CD4-positive, alpha-beta T cell treated with Interleukin-17A for 1 hour (primary cell): Measurements from ENCODE around the gene WDR93.

Experiments used
- DNase-seq: peaks from one replicate; pipeline ENCODE4 v3.0.0-alpha.2; 2020

WDR93 gene

DNA sequence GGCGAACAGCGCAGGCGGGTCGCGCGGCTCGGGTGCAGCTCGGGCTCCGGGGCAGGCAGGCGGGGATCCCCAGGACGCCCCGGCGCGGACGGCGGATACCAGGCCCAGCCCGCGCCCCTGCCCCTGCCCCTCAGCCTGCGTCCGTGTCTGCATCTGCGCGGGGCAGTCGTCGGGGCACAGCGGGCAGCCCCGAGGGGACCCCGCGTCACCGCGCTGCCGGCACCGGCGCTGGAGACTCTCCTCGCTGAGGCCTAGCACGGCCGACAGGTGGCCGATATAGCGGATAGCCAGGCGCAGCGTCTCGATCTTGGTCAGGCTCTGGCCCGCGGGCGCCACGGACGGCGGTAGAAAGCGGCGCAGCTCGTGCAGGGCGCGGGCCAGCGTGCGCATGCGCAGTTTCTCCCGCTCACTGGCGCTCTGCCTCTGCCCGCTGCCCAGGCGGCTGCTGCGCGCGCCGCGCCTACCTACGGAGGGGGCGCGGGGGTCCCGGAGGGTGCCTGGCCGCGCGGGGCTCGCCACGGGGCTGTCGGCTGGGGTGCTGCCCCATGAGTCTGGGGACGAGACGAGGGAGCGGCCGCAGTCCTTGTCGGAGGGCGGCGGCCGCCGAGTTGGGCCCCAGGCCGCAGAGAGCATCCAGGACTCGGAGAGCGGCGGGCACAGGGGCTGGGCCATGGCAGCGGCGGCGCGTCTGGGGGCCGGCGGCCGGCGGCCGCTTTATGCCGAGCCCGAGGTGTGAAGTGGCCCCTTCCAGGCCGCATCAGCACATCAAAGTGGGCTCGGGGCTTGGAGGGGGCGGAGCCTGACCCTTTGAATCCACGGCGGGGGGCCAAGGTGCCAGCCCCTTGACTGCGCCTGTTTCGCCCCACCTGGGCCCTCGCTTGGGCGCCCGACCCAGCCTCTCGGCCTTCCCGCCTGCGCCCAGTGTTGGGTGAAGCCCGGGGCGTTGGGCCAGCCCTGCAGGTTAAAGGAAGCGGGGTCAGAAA, 60.2 kb downstream of the WDR93 start, which contains the start of gene MESP1:
Gene MESP1 (minus strand): TSS at position 690 of the 983 bp plus-strand sequence. CDS start 18 bp downstream, at position 672.
- peak; percentile 89 for DNase-seq

DNA sequence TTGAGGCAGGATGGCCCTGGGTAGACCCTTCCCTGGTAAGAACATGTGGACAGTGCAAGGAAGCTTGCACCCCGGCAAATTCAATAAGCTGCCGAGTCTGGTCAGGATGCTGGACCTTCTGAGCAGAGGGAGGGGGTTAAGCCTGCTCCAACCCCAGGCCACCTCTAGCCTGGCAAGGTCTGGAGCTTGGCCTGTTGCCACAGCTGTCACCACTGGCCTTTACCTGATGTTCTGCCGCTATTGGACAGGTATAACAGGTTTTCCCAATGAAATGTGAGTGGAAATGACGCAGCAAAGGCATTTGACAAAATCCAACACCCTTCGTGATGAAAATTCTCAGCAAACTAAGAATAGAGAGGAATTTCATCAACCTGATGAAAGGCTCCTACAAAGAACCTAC, 61.1 kb downstream of the WDR93 start:
- DNase-seq: no peak

DNA sequence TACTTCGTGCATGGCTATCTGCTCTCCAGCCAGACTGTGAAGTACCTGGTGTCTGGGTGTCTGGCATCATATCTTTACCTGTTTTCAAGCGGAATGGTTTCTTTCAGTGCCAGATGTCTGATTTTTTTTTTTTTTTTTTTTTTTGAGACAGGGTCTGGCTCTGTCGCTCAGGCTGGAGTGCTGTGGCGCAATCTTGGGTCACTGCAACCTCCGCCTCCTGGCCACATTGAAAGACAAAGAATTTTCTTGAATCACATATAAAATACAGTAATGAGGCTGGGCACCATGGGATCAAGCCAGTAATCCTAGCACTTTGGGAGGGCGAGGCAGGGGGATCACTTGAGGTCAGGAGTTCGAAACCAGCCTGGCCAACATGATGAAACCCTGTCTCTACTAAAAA, 63.2 kb downstream of the WDR93 start:
- DNase-seq: no peak

DNA sequence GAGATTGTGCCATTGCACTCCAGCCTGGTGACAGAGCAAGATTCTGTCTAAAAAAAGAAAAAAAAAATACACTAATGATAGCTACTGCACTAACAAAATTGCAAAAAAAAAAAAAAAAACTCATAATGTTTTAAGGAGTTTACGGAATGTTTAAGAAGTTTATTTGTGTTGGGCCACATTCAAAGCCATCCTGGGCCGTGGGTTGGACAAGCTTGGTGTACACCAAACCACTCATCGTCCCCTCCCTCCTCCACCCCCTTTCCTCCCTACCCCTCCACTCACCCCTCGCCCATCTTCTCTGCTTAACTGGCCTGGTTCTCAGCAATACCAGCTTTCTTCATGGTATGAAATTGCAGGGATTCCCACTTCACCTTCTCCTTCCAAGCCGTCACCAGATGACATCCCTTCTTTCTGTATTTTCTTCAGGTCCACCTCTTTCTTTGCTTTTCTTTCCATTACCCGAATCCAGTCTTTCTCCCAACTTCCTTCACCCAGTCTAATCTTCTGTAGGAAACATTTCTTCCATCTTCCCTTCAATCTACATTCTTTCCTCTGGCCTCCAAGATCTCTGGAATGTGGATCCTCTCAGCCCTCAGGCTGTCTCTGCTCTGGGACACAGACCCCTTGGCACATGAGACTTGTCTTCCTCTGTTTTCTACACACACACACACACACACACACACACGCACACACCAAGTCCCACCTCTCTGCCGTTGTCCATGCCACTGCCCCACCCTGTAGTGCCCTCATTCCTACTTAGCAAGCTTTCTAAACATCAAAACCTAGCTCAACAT, 63.9 kb downstream of the WDR93 start:
- DNase-seq: no peak

DNA sequence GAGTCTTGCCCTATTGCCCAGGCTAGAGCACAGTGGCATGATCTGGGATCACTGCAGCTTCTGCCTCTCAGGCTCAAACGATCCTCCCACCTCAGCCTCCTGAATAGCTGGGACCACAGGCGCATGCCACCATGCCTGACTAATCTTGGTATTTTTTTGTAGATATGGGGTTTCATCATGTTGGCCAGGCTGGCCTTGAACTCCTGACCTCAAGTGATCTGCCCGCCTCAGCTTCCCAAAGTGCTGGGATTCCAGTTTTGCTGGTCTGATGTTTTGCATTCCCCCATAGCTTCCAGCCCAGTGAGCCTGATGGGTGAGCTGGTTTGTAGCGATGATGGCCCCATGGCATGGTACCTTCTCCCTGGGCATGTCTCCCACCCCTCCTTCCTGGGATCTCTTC, 65.1 kb downstream of the WDR93 start:
- DNase-seq: no peak

DNA sequence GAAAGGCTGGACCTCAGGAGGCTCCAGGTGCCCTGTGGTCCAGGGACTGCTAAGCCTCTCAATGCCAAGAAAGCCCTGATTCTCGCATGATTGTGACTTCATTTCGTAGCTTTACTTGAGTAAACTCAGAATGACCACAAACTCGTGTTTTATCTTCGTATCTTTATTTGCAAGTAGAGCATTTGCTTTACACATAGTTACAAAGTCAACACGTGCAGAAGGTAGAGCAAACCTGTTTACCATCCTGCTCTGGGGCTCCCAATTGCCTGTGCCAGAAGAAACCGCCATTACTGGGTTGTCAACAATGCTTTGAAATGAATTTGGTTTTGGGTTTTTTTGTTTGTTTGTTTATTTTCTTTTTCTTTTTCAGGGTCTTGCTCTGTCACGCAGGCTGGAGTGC, 66.3 kb downstream of the WDR93 start:
- no peak for DNase-seq

DNA sequence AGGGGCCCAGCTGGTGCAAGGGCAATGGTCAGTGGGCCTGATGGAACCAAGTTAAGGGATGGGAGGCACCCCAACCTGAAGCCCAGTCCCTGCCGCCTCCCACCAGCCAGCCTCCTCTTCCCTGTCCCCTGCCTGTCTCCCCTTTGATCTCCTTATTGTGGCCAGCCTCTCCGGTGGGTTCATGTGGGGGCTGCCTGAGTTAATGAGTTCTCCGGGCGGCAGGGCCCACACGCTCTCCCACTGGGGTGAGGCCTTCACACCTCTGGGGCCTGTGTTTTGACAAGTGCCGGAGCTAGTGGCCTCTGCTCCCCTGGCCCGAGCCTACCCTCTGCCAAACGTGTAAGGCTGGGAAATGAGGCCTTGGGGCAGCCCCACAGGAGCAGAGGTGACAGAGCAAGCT, 67.7 kb downstream of the WDR93 start:
- no peak for DNase-seq

DNA sequence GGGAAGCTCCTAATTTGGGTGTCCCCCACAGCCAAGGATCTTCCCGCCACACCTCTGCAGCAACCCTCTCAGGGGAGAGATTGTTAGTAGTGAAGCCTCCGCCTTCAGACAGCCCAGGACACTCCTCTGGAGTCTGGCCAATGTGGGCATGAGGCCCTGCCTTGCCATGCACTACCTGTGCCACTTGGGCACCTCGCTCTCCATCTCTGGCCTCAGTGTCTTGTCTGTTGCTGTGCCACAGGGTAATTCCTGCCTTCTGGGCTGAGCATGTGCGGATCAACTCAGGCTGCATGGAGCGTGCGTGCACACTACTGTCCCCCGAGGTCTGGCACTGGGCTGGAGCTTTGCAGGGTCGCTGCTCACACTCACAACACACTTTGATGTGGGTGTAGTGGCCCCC, 68.4 kb downstream of the WDR93 start:
- DNase-seq: no peak

DNA sequence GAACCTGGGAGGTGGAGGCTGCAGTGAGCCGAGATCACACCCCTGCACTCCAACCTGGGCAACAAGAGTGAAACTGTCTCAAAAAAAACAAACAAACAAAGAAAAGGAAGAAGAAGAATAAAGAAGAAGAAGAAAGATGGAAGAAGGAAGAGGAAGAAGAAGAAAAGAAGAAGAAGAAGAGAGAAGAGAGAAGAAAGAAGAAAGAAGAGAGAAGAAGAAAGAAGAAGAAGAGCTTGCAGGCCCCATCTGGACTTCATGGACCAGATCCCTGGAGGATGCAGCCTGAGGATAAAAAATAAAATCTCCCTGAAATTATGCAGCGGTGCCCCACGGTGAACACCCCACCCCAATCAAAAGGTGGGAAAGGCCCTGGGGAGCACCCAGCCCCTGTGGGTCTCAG, 69.2 kb downstream of the WDR93 start:
- DNase-seq: no peak

DNA sequence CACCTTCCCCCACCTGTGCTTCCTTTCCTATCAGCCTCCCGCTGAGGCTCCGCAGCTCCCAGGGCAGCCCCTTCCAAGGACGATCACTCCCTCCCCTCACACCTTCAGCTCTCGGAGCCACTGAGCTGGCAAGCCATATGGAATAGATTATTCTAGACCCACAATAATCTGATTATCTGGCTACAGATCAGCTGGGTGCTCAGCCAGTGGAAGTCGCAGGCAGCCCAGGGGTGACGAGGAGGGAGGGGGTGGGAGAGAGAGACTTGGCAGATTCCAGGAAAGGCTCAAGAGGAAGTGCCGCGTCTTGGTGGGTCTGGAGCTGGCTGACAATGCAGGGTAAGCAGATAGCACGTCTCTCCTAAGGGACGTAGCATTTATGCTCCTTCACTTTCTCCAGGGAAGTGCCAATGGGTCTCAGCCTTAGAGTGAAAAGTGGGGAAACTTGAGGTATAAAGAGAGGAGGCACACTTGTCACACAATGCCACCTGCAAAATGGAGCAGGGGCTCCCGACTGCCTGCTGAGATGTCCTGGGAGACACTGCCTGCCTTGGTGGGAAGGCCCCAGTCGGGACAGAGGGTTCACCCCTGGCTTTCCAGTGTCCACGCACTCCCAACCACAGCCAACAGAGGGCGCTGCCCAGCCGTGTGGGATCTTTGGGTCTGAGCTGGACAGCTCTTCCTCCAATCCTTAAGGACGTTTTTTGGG, 69.8 kb downstream of the WDR93 start:
- DNase-seq: peak; percentile 63

DNA sequence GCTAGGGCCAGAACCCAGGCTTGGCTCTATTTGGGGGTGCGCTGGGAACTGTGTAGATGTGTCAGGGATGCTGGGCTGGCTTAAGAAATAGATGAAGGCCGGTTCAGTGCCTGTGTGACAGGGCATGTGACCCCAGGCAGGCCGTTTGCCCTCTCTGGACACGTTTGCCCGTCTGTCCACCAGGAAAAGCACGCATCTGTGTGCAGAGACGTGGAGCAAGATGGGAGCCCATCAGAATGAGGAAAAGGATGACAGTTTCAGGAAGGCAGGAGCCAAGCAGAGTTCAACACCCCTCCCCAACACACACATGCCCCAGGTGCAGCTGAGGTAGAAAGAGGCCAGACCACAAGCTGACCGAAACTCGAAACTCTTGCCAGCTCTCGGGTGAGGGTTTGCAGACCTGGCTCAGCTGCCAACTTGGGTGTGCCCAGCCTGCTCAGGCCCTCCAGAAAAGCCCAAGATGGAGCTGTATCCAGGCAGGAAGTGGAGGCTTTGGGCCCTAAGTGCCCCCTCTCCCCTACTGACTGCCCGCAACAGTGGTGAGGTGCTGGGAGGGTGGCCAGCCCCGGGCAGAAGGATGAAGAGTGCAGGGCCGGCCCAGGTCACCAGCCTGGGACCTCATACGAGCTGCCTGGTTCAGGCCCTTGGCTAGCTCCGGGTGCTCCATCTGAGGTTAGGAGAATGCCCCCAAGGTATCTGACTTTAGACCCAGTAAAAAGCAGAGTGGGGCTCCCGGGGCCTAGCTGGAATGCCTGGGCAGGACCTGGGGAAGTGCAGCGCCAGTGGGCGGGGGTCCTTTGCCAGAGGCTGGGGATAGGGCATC, 70.6 kb downstream of the WDR93 start:
- DNase-seq: no peak

DNA sequence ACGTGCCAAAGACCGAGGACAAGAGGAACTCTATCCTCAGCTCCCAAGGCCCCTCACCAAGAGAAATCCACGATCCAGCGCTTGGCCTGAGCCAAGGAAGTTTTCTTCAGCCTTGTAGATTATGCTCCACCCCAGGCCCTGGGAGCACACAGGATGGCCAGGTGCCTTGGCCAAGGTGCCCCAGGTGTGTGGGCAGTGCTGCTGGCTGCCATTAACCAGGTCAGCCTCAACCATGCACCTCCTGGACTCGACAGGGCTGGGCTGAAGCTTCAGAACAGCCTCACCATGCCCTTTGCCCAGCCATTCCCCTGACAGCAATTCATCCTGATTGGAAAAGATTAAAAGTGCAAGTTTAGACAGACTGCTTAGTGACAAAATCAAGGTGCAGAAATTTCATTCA, 71.3 kb downstream of the WDR93 start:
- DNase-seq: no peak

DNA sequence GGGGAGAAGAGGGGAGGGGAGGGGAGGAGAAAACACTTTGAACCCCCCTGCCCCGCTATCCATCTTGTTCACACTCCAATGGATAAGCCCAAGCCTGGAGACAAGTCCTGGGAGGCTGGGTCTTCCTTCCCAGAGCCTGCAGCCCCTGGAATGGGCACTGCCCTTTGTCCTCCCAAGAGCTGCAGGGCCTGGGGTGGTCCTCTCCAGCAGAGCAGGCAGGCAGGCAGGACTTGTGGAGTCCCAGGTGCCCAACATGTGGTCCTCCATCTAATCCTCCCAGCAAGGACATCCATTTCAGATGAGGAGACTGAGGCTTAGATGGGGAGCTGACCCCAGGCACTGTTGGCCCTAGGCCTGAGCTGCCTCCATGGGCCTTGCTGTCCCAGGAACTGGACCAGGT, 75.1 kb downstream of the WDR93 start:
- DNase-seq: no peak

DNA sequence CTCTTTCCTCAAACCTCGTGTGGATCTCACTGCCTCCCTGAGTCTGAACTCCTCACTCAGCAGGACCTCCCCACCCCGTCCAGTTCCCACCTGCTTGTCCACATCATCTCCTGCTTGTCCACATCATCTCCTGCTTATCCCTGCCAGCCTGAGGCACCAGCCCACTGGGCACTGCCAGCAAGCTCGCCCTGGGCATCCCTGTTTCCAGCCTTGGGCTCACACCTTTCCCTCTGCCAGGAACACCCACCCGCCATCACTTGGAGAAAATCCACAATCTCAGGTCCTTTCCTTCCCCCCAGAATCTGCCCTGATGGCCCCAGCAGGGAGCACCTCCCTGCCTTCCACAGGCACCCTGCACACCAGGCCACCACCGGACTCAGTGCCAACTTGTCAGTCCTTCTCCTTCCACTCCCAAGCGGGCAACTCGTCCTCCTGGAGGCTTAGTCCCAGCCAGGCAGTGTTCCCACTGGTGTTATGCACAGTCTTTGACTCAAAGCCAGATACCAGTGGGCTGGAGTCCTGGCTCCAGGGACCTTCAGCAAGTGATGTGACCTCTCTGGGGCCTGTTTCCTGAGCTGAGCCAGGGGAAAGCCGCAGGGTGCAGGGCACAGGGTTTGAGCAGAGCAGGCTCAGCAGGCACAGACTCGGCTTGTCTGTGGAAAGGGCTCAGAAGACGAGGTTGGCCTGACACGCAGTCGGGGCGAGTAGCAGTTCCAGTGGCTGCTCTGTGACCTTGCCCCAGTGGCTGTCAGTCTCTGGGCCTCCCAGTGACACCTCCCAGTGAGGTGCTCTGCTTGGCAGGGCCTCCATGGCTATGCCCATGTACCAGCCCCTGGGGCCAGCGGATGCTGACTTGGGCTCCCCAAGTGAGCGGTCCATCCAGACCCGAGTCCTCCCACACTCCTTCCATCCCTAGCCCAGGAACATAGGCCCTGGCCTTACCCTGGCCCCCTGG, 76.0 kb downstream of the WDR93 start:
- no peak for DNase-seq

DNA sequence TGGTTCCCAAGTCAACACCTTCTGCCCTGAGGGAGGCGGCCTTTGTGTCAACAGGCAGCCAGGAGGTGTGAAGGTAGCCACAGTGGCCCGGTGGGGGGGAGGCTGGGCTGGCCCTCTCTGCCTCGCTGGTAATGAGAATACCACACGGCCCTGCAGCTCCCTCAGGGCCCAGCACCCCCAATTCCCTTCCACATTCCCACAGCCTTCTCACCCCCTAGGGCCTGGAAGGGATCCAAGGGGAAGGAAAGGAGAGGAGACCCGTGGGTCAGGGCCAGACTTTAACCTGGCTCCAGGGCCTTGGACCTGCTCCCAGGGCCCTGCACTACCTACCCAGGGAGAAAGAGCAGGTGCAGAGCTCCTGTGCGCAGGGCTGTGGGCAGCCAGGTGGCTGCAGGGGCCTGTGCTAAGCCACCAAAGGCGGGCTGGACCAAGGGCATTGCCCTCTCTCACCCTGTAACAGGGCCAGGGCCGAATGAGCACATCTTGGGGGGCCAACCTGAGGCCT, 76.9 kb downstream of the WDR93 start:
- no peak for DNase-seq

DNA sequence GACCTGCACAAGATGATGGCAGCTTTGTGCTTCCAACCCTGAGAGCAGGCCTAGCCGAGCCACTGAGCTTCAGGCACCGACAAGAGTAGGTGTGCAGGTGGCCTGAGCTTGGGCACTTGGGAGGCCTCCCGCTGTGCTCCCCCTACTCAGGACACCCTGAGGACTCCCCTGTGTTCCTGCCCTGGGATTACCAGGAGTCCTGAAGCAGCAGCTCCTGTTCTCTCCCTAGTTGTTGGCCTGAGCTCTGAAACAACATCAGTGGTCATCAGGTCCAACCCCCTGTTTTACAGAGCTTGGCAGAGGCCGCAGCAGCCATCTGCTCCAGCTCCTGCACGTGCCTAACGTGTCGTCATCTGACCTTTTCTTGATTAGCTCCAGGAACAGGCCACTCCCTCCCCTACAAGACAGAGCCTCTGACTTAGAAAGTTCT, 77.5 kb downstream of the WDR93 start:
- no peak for DNase-seq

DNA sequence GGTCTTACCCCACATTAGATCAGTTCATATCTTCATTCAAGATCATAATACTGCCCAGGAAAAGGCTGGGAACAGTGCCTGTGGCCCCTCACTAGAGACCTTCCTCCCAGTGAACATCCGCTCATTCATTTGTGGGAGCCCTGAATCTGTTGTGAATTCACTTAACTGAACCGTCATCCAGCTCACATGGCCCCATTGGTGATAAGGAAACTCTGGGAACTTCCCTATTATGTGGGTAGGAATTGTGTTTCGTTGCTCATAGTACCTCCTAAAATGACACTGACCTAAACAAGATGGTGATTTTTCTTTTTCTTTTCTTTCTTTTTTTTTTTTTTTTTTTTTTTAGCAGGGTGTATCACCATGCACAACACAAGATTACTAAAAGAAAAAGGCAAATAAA, 78.8 kb downstream of the WDR93 start:
- no peak for DNase-seq

DNA sequence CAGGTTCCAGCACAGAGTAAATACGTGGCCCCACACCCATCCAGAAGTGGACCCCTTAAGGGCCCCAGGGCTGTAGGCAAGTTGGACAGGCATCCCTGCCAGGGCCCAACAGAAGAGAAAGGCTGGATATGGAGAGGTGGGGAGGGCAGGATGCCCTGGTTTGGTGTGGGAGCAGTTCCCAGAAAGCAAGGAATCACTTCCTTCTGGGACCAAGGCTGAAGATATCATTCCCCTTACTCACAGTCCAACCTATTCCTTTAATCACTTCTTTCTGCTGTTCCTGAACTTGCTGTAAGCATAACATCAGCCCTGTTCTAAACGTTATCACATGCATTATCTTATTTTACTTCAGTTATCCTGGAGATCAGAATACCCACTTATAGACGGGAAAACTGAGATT, 79.4 kb downstream of the WDR93 start:
- DNase-seq: no peak

DNA sequence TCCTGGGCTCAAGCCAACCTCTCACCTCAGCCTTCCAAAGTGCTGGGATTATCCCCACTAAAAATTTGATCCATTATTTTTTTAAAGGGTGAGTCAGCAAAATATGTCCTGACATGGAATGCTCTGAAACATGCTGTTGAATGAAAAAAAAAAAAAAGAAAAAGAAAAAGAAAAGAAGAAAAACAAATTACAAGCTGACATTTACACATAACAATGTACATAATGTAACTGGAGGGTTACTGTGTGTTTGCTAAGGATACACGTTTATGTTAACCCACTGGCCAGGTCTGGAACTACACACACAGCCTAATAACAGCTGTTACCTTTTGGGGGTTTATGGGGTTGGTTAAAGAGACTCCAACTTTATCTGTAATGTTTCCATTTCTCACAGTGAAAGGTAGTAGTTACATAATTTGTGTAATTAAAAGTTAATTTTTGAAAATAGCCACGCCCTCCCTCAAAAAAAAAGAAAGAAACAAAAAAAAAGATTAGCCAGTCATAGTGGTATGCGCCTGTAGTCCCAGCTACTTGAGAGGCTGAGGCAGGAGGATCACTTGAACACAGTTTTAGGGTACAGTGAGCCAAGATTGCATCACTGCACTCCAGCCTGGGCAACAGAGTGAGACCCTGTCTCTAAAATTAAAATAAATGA, 82.4 kb downstream of the WDR93 start:
- DNase-seq: no peak

DNA sequence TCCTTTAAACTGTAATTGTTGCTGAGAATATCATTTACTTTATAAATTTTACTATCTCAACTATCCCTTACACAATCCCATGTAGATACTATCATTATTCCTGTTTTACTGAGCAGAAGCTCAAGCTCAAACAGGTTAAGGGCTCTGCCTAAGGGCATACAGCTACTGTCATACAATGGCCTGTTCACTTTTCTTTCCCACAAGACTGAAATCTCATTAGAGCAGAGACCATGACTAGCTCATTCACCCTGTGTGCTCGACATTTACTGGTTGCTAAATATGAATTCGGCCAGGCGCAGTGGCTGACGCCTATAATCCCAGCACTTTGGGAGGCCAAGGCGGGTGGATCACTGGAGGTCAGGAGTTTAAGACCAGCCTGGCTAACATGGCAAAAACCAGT, 83.9 kb downstream of the WDR93 start:
- no peak for DNase-seq
